ENCODE results near the gene NDUFAB1. TPM values are rescaled to one million over a fixed set of nuclear protein-coding genes. Genes with fewer than 3 reads are reported as not detected.

Gene NDUFAB1
- polyA plus RNA-seq, 2 of the 4 experiments (the other 2 are of a cell fraction), result 167 to 277 TPM

GRCh38 chr16:23556881-23557778 is 39.0 kb downstream of the NDUFAB1 start, which contains the start of the genes EARS2 and UBFD1:
EARS2 (minus strand) TSS chr16:23557350; CDS start chr16:23557343, 7 bp downstream.
UBFD1 (plus strand) TSS chr16:23557727; CDS start chr16:23557743, 16 bp downstream.
- Histone ChIP-seq H3K4me1 (peaks cover 24% of the 10 kb centered on the region), H3K27ac (peak within 1 kb of the TSS; percentile 86 to 95), H3K4me2 (peak within 1 kb of the TSS; percentile 91), H3K9me3 (no peaks in the 10 kb centered on the region), H3K4me3 (peak within 1 kb of the TSS; percentile 88)
- ChIA-PET POLR2A (interaction anchor here (0.5 to 1.2 kb wide), 8 partner anchors 12 to 165 kb away, joined by 3 to 12 read pairs (median 4); partner anchors contain the start of gene GGA2), CTCF (interaction anchor here (0.6 to 2.5 kb wide), 20 partner anchors 8 to 579 kb away, joined by 3 to 20 read pairs (median 4); partner anchors contain the start of genes COG7 and GGA2)
- FAIRE-seq, result no peak
- ATAC-seq, result peak; percentile 97 to 98
- peak; percentile 92 to 98 for DNase-seq (ENCODE audit: low read depth in 1 of 2, low spot score in 1 of 2)
- WGBS (ENCODE audit: missing lambda C conversion rate), result 7% methylated on average over 13 of the region's 65 CpGs
- 0 out of 2 replicates have a peak, but pooled peaks have one; percentile 38 for TF ChIP-seq RARB (CRISPR knock-in tag; IDR thresholded peaks at IDR 0.05)
- peak; percentile 99 for TF ChIP-seq MYC (IDR thresholded peaks at IDR 0.05; ENCODE audit: borderline replicate concordance, low read length)
- peak; percentile 98; the same call in 1 of the 2 replicates for TF ChIP-seq CHD4 (IDR thresholded peaks at IDR 0.05; ENCODE audit: borderline replicate concordance)
- no peak for TF ChIP-seq NFE2L2 (conservative IDR thresholded peaks at IDR 0.05; ENCODE audit: low read length)
- TF ChIP-seq FOXS1 (CRISPR knock-in tag; IDR thresholded peaks at IDR 0.05), result no peak
- TF ChIP-seq MAZ (IDR thresholded peaks at IDR 0.05; ENCODE audit: borderline replicate concordance, low read depth, low read length), result peak; percentile 82; the same call in 1 of the 2 replicates
- no peak for TF ChIP-seq FOSL2 (IDR thresholded peaks at IDR 0.05)
- no peak for TF ChIP-seq FOSL2 (CRISPR knock-in tag; IDR thresholded peaks at IDR 0.05)
- no peak for TF ChIP-seq MAFK (IDR thresholded peaks at IDR 0.05; ENCODE audit: partially characterized antibody)
- TF ChIP-seq CTCF (IDR thresholded peaks at IDR 0.05), result peak; percentile 79
- TF ChIP-seq POLR2AphosphoS2 (conservative IDR thresholded peaks at IDR 0.05; ENCODE audit: low read length), result no peak
- 0 out of 4 replicates have a peak, but pooled peaks of 1 of the 2 experiments have one; percentile 12 for TF ChIP-seq CEBPB (IDR thresholded peaks at IDR 0.05)
- no peak for TF ChIP-seq CBX2 (IDR thresholded peaks at IDR 0.05; ENCODE audit: borderline replicate concordance, low read depth)
- peak; percentile 17 for TF ChIP-seq ZFP36 (IDR thresholded peaks at IDR 0.05; ENCODE audit: borderline replicate concordance, partially characterized antibody)
- TF ChIP-seq KDM1A (IDR thresholded peaks at IDR 0.05; ENCODE audit: low read depth), result peak; percentile 99
- TF ChIP-seq JUN (IDR thresholded peaks at IDR 0.05), result peak; percentile 82 to 84; a peak in 4 of 5 replicates
- TF ChIP-seq MAX (IDR thresholded peaks at IDR 0.05), result peak; percentile 99
- no peak; the same call in 1 of the 2 replicates for TF ChIP-seq GATA3 (IDR thresholded peaks at IDR 0.05; ENCODE audit: borderline replicate concordance)
- TF ChIP-seq CBX8 (IDR thresholded peaks at IDR 0.05), result no peak
- peak; percentile 91 for TF ChIP-seq USF2 (IDR thresholded peaks at IDR 0.05)
- no peak for TF ChIP-seq HES2 (IDR thresholded peaks at IDR 0.05)
- no peak for TF ChIP-seq HOXA7 (CRISPR knock-in tag; IDR thresholded peaks at IDR 0.05)
- TF ChIP-seq SREBF2 (IDR thresholded peaks at IDR 0.05), result no peak
- TF ChIP-seq NPAS2 (CRISPR knock-in tag; IDR thresholded peaks at IDR 0.05; ENCODE audit: borderline replicate concordance), result no peak
- no peak for TF ChIP-seq JUNB (IDR thresholded peaks at IDR 0.05)
- TF ChIP-seq RNF2 (IDR thresholded peaks at IDR 0.05; ENCODE audit: borderline replicate concordance, low read depth), result no peak
- peak; percentile 94; the same call in 1 of the 2 replicates for TF ChIP-seq RCOR1 (IDR thresholded peaks at IDR 0.05; ENCODE audit: low read depth, low read length)
- TF ChIP-seq EHMT2 (IDR thresholded peaks at IDR 0.05; ENCODE audit: low read depth), result no peak
- TF ChIP-seq ZNF302 (CRISPR knock-in tag; IDR thresholded peaks at IDR 0.05), result no peak
- no peak for TF ChIP-seq HOXB13 (CRISPR knock-in tag; IDR thresholded peaks at IDR 0.05; ENCODE audit: low read depth)
- no peak for TF ChIP-seq TFCP2L1 (CRISPR knock-in tag; IDR thresholded peaks at IDR 0.05)
- TF ChIP-seq RAD21 (conservative IDR thresholded peaks at IDR 0.05 in 1 of 2, IDR thresholded peaks at IDR 0.05 in 1 of 2), result peak; percentile 29 to 46; a peak in 3 of 5 replicates
- no peak for TF ChIP-seq CHD2 (IDR thresholded peaks at IDR 0.05; ENCODE audit: low read length, partially characterized antibody)
- peak; percentile 81; the same call in 1 of the 2 replicates for TF ChIP-seq TP53 (CRISPR knock-in tag; IDR thresholded peaks at IDR 0.05)
- TF ChIP-seq ZC3H11A (IDR thresholded peaks at IDR 0.05), result no peak
- TF ChIP-seq HOXB5 (CRISPR knock-in tag; IDR thresholded peaks at IDR 0.05), result peak; percentile 64; the same call in 1 of the 2 replicates
- TF ChIP-seq PHF8 (IDR thresholded peaks at IDR 0.05; ENCODE audit: borderline replicate concordance, low read depth), result peak; percentile 99
- TF ChIP-seq ESRRA (IDR thresholded peaks at IDR 0.05; ENCODE audit: borderline replicate concordance, low read length), result no peak
